A549 (cell line): ENCODE measurements around the gene PKHD1.

Source experiments
- CEBPB ChIP-seq, 2 experiments: fragments of >200 bp in 1 of 2; sonication (Bioruptor Twin) in 1 of 2; formaldehyde crosslinking in 1 of 2; IDR thresholded peaks; 2 replicates each; pipeline ENCODE4 v1.6.1; 2012 to 2016
- KDM1A ChIP-seq: fragments of 200-600 bp; sonication (generic); IDR thresholded peaks from 2 replicates; pipeline ENCODE4 v1.6.1; 2016; ENCODE audit warnings: low read depth, mild to moderate bottlenecking
- PHF8 ChIP-seq: fragments of 200-600 bp; sonication (generic); IDR thresholded peaks from 2 replicates; pipeline ENCODE4 v1.6.1; 2016; ENCODE audit warnings: low read depth, mild to moderate bottlenecking, antibody characterized with exemption, moderate library complexity, borderline replicate concordance
- POLR2A ChIP-seq: IDR thresholded peaks from 2 replicates; pipeline ENCODE4 v1.6.1; 2012; ENCODE audit warnings: mild to moderate bottlenecking, low read length
- ZSCAN20 ChIP-seq: fragments of 250-450 bp; sonication (Bioruptor Pico); IDR thresholded peaks from 2 replicates; pipeline ENCODE4 v1.8.0; 2022; ENCODE audit warnings: mild to moderate bottlenecking, moderate library complexity

- TF ChIP-seq ZSCAN20 (CRISPR knock-in tag) (no peak), CEBPB (IDR thresholded peaks at IDR 0.05) (no peak), POLR2A (no peak), KDM1A (no peak), PHF8 (no peak)
Measured at GRCh38 chr6:51805517-51805916, 281.9 kb downstream of the PKHD1 start.
